HUES64 (cell line): ENCODE results near the gene ASCL2.

Experiments
- H3K27ac ChIP-seq: 2 replicates; pipeline ENCODE4 v1.7.0; 2013; ENCODE audit warnings: low read depth, low read length, inconsistent platforms
- H3K27me3 ChIP-seq: 2 replicates; pipeline ENCODE4 v1.6.1; 2013; ENCODE audit warnings: mild to moderate bottlenecking, low read length; ENCODE audit not compliant: insufficient read depth
- H3K36me3 ChIP-seq: 2 replicates; pipeline ENCODE4 v1.6.1; 2013; ENCODE audit warnings: mild to moderate bottlenecking, low read length; ENCODE audit not compliant: insufficient read depth
- H3K4me1 ChIP-seq: 2 replicates; pipeline ENCODE4 v1.6.1; 2013; ENCODE audit warnings: mild to moderate bottlenecking, low read length, moderate library complexity; ENCODE audit not compliant: insufficient read depth
- H3K4me3 ChIP-seq: 2 replicates; pipeline ENCODE4 v1.5.1; 2013; ENCODE audit warnings: mild to moderate bottlenecking, low read length, moderate library complexity
- H3K9ac ChIP-seq: 2 replicates; pipeline ENCODE4 v1.6.1; 2013; ENCODE audit warnings: mild to moderate bottlenecking, low read depth, low read length
- H3K9me3 ChIP-seq: 2 replicates; pipeline ENCODE4 v1.6.1; 2013; ENCODE audit warnings: low read depth, low read length; ENCODE audit not compliant: insufficient read depth
- WGBS: fragments of 150-250, 120-280 bp; methylation state at CpG from one replicate; pipeline ENCODE4 v1.1.7; 2013; ENCODE audit warnings: missing lambda C conversion rate; 5-methylcytosine and 5-hydroxymethylcytosine counted together

The ASCL2 gene

DNA sequence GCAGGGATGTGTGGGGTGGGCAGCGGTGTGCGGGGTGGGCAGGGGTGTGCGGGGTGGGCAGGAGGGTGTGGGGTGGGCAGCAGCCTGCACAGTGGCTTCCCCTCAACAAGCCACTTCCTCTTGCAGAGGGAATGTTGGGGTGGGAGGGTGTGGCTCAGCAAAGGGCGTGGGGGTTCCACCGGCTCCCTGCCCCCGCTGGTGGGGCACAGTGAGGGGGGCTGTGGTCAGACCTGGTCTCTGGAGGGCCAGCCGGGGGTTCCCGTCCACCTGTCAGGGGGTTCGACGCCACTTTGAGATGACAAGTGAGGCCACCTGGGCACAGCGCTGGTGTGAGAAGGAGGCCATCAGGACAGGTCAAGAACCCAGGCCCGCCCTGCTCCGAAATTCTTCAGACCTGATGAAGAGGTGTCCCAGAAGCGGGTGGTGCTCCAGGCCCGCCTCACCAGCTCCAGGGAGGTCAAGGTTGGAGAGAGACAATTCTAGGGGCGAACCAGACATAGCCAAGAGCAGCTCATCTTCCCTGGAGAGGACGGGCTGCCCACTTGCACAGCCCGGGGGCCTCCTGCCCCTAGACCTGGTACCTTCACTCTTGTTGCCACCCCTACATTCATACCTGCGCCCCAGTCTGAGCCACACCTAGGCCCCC is 30.0 kb upstream of the ASCL2 start:
- Histone ChIP-seq H3K9ac (no peak overlapping the region), H3K36me3 (no peaks in the 10 kb centered on the region), H3K4me3 (no peak overlapping the region), H3K9me3 (no peaks in the 10 kb centered on the region), H3K27ac (no peak overlapping the region), H3K27me3 (no peaks in the 10 kb centered on the region), H3K4me1 (no peaks in the 10 kb centered on the region)
- 91% methylated on average over 19 of the region's 19 CpGs for WGBS

GRCh38 chr11:2299773-2300172 is 29.4 kb upstream of the ASCL2 start:
- Histone ChIP-seq H3K4me1 (no peaks in the 10 kb centered on the region), H3K27me3 (no peaks in the 10 kb centered on the region; the same call in 1 of the 2 replicates), H3K36me3 (no peaks in the 10 kb centered on the region), H3K4me3 (no peak overlapping the region), H3K9me3 (no peaks in the 10 kb centered on the region), H3K27ac (no peak overlapping the region), H3K9ac (no peak overlapping the region)
- 84% methylated on average over 10 of the region's 10 CpGs for WGBS

- H3K4me3 ChIP-seq = no peak overlapping the region
- no peaks in the 10 kb centered on the region for H3K9me3 ChIP-seq
- H3K27ac ChIP-seq = no peak overlapping the region
- H3K36me3 ChIP-seq = no peaks in the 10 kb centered on the region
- no peaks in the 10 kb centered on the region for H3K4me1 ChIP-seq
- H3K9ac ChIP-seq = no peak overlapping the region
- no peaks in the 10 kb centered on the region; the same call in 1 of the 2 replicates for H3K27me3 ChIP-seq
- 72% methylated on average over 18 of the region's 18 CpGs for WGBS
Measured at GRCh38 chr11:2298795-2299761, 28.7 kb upstream of the ASCL2 start.

DNA sequence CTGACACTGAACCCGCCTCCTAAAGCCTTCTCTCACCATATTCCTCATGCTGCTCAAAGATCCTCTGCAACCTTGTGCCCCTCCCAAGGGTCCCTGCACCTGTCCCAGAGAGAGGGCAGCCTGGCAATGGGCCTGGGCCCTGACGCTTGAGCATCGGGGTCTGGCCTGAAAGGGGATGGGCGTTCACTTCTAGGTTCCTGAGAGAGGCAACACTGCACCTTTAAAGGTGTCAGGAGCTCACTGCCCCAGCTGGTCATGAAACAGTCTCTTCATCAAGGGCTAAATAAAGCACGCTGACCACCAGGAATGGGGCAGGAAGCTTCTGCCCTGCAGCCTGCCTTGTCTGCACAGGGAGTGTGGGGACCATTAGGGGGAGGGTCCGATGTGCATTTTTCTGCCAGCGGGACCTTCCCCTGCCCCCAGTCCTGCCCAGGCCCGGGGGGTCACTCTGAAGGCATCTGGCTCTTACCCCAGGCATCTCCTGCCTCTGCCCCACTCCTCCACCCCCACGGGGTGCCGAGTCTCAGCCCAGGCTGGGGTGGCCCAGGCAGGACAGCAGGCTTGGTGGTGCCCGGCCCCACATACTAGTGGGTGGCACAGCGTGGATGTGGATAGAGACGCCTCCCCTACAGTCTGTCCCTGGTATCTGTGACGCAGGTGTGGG is 27.9 kb upstream of the ASCL2 start:
- Histone ChIP-seq H3K36me3 (no peaks in the 10 kb centered on the region), H3K27ac (no peak overlapping the region), H3K9me3 (no peaks in the 10 kb centered on the region), H3K9ac (no peak overlapping the region), H3K4me1 (no peaks in the 10 kb centered on the region), H3K27me3 (no peaks in the 10 kb centered on the region; the same call in 1 of the 2 replicates), H3K4me3 (no peak overlapping the region)
- WGBS = 89% methylated on average over 14 of the region's 14 CpGs

- WGBS = 86% methylated on average over 1 of the region's 1 CpG
- no peak overlapping the region for H3K9ac ChIP-seq
- no peaks in the 10 kb centered on the region for H3K36me3 ChIP-seq
- H3K27me3 ChIP-seq = no peaks in the 10 kb centered on the region; the same call in 1 of the 2 replicates
- H3K4me1 ChIP-seq = no peaks in the 10 kb centered on the region
- H3K9me3 ChIP-seq = no peaks in the 10 kb centered on the region
- no peak overlapping the region for H3K4me3 ChIP-seq
- H3K27ac ChIP-seq = no peak overlapping the region
Measured at GRCh38 chr11:2297623-2298030, 27.2 kb upstream of the ASCL2 start.

- no peaks in the 10 kb centered on the region for H3K4me1 ChIP-seq
- H3K9ac ChIP-seq = no peak overlapping the region
- no peak overlapping the region for H3K27ac ChIP-seq
- no peaks in the 10 kb centered on the region for H3K36me3 ChIP-seq
- no peaks in the 10 kb centered on the region; the same call in 1 of the 2 replicates for H3K27me3 ChIP-seq
- no peaks in the 10 kb centered on the region for H3K9me3 ChIP-seq
- 90% methylated on average over 13 of the region's 13 CpGs for WGBS
- no peak overlapping the region for H3K4me3 ChIP-seq
Measured at GRCh38 chr11:2296913-2297622, 26.7 kb upstream of the ASCL2 start.

- Histone ChIP-seq H3K4me3 (no peak overlapping the region), H3K27me3 (no peaks in the 10 kb centered on the region; the same call in 1 of the 2 replicates), H3K9me3 (no peaks in the 10 kb centered on the region), H3K9ac (no peak overlapping the region), H3K36me3 (no peaks in the 10 kb centered on the region), H3K4me1 (no peaks in the 10 kb centered on the region), H3K27ac (no peak overlapping the region)
- 89% methylated on average over 17 of the region's 17 CpGs for WGBS
Measured at GRCh38 chr11:2295971-2296912, 25.9 kb upstream of the ASCL2 start.

GRCh38 chr11:2294926-2295290 is 24.5 kb upstream of the ASCL2 start:
- no peak overlapping the region for H3K27ac ChIP-seq
- H3K4me1 ChIP-seq = no peaks in the 10 kb centered on the region
- no peaks in the 10 kb centered on the region for H3K9me3 ChIP-seq
- no peak overlapping the region for H3K4me3 ChIP-seq
- H3K27me3 ChIP-seq = no peaks in the 10 kb centered on the region; the same call in 1 of the 2 replicates
- no peaks in the 10 kb centered on the region for H3K36me3 ChIP-seq
- 89% methylated on average over 8 of the region's 8 CpGs for WGBS
- no peak overlapping the region for H3K9ac ChIP-seq

GRCh38 chr11:2293984-2294925 is 23.9 kb upstream of the ASCL2 start:
- Histone ChIP-seq H3K36me3 (no peaks in the 10 kb centered on the region), H3K9ac (no peak overlapping the region), H3K9me3 (no peaks in the 10 kb centered on the region), H3K4me3 (no peak overlapping the region), H3K27ac (no peak overlapping the region), H3K27me3 (no peaks in the 10 kb centered on the region; the same call in 1 of the 2 replicates), H3K4me1 (no peaks in the 10 kb centered on the region)
- WGBS = 85% methylated on average over 27 of the region's 27 CpGs
